ENCODE measurements around the gene APOB.

Gene APOB

GRCh38 chr2:20972792-20973565 lies 70.9 kb downstream of the APOB start:
- no peak for DNase-seq (ENCODE audit: low read depth in 2 of 2)

DNA sequence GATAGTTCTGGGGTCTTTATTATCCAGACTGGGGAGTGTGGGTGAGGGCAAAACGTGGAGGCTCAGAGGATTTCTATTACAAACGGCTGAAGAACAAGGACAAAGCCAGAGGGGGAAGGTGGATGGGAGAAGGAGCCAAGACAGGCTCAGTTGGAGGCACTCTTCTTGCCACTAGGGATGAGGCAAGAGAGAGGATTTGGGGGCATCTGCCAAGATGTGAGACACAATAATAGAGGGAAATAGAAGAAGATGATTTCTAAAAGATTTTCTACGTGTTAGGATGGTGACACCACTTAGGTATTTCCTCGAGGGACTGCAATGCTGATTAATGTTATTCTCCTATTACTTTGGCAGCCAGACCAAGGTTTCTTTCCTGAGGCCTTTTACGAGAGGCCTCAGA lies 71.8 kb downstream of the APOB start:
- no peak for DNase-seq (ENCODE audit: low read depth in 2 of 2)

- DNase-seq (ENCODE audit: low read depth in 2 of 2) = no peak
Observed at GRCh38 chr2:20970068-20970467, 73.8 kb downstream of the APOB start.

GRCh38 chr2:20966061-20966595 lies 77.7 kb downstream of the APOB start:
- DNase-seq (ENCODE audit: low read depth in 2 of 2) = no peak

GRCh38 chr2:20965221-20965620 lies 78.7 kb downstream of the APOB start:
- DNase-seq (ENCODE audit: low read depth in 2 of 2) = no peak

GRCh38 chr2:20963867-20964266 lies 80.0 kb downstream of the APOB start:
- no peak for DNase-seq (ENCODE audit: low read depth in 2 of 2)

DNA sequence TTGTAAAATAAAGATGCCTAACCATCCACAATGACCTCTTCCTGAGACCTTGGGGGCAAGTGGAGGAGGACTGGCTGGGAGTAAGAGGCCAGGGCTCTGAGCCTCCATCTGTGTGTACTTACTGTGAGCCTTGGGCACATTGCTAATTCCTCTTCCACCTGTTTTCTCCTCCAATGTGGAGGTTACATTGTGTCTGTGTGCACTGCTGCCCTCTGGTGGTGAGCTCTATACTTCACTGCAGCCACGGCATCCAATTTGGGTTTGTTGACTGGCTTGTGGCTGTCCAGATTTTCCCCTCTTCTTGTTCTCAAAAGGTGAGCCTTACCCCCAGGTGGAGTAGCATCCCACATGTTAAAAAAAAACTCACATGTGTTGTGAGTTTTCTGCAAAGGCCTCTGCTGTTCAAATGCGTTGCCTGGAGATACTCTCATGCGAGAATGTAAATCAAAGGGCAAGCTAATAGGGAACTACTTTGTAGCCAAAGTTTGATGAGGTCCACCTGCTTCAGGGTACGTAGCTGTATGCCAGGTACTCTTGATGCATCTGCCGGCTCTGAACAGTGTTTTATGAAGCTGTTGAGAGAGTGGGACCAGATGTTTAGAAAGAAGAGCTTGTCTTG lies 80.8 kb downstream of the APOB start:
- DNase-seq (ENCODE audit: low read depth in 2 of 2) = peak; percentile 63 to 67

- no peak for DNase-seq (ENCODE audit: low read depth in 2 of 2)
Observed at GRCh38 chr2:20961858-20962257, 82.0 kb downstream of the APOB start.

DNA sequence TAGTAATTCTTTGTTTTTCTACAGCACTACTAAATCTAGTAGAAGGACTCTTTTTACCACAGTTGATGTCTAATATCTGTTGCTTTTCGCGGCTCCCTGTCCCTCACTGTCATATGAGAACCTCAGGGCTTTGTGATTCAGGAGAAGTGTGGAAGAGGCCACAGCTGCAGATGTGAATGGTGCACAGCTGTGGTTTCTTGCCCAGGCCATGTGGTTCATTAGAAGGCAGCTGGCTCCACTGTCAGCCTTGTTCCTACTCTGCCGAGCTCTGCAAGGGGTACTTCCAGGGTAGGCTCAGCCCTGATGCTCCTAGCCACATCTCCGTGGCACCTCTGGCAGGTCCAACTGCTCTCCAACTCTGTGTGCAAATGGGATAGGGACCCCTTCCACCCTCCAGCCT lies 83.9 kb downstream of the APOB start:
- no peak for DNase-seq (ENCODE audit: low read depth in 2 of 2)

GRCh38 chr2:20959252-20959651 lies 84.6 kb downstream of the APOB start:
- no peak for DNase-seq (ENCODE audit: low read depth in 2 of 2)

DNA sequence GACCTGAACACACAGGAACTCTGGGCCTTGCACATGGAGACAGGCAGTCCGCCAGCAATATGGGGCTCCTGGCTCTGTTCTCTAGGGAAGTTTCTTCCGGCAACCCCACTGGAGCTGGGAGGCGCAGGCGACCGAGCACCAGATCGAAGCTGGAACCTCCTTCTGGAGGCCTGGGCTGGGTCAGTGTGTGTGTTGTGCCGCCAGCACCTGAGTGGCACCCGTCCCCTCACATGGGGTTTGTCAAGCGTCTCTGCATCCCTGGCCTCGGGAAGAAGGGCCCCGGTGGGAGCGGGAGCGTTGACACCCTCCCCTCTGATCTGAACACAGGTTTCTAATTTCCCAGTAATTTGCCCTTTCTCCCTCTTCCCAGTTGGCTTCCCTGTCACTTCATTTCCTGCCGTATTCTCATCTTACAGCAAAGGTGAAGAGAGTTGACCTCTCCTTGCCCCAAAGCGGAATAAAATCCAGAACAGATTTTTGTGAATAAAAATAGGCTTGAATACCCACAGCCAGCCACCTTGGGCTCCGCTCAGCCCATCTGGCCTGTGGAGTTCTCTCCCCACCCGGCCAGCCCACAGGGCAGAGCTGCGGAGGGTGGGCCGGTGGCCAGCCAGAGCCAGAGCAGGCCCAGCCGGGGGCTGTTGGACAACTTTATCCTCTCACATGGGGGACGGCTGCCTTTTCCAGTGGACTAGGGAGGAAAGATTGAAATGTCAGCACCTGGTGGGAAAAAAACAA lies 85.9 kb downstream of the APOB start:
- DNase-seq (ENCODE audit: low read depth in 2 of 2) = no peak

DNA sequence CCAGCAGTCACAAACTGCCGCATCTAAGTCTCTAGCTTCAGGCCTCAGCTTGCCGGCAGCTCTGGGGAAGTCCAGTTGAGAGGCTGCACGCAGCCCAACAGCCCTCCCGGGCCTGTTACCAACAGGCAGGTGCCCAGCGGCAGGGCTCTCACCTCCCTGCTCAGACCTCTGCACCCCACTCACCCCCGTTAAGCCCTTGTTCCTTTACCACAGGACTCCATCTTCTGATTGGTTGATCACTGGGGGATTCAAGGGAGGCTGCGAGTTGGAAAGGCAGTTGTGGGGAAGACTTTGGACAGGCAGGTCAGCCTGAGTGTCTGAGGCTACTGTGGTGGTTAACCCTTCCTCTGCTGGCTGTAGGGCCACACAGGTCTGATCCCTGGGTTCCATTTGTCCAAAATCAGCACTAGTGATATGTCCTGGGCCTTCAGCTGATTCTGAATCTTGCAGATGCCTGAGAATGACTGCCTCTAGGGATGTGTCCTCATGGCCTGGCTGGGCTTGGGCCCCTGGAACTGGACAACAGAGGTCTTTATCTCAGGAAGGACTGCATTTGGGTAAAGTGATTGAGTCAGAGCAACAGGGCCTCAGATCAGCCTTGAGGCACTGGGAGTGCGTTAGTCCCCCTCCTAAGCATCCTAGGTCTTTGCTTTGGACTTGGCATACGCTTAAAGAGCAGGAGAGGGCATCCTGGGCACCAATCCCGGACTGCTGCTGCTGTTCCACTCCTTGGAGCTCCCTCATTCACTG lies 88.4 kb downstream of the APOB start:
- DNase-seq (ENCODE audit: low read depth in 2 of 2) = no peak

DNA sequence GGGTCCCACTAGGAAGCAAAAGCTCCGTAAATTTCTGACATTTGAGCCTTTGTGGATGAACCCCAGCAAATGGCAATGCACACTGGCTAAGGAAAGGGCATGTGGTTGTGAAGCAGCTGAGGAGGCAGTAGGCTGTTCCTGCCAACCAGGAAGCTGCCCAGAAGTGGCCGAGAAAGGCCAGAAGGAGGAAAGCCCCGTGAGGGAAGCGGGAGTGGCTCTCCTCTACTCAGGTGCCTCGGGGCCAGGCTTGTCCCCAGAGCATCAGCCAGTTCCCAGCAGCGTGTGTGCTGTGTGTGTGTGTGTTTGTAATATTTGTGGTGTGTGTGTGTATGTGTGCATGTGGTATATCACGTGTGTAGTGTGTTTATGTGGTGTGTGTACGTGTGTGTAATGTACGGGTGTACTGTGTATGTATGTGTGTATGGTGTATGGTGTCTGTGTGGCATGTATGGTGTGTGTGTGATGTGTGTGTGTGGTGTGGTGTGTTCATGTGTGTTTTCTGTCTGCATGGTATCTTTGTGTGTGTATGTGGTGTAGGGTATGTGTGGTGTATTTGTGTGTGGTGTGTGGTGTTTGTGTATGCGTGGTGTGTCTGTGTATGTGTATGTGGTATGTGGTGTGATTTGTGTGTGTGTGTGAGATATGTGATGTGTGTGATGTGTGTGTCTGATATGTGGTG lies 90.6 kb downstream of the APOB start:
- DNase-seq (ENCODE audit: low read depth in 2 of 2) = no peak

Measured in stimulated activated CD4-positive, alpha-beta T cell treated with anti-CD3 and anti-CD28 coated beads, Interleukin-1b, Interleukin-23, amount 100 ng/mL, for 4 hours (primary cell).